Measurements from ENCODE around the gene ANTXR1.

DNA sequence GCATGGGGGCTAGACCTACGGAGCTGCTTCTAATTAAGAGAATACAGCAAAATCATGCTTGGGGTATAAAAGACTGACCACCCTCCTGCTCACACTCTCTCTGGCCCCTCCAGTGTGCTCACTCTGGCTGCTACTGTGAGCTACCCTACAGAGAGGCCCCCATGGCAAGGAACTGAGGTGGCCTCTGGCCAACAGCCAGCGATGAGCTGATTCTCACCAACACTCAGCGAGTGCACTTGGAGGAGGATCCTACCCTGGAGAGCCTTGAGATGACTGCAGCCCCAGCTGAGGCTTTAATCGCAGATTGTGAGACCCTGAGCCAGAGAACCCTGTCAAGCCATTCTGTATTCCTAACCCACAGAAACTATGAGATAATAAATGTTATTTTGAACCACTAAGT is 285.9 kb downstream of the ANTXR1 start:
- TF ChIP-seq, protein P1, sequence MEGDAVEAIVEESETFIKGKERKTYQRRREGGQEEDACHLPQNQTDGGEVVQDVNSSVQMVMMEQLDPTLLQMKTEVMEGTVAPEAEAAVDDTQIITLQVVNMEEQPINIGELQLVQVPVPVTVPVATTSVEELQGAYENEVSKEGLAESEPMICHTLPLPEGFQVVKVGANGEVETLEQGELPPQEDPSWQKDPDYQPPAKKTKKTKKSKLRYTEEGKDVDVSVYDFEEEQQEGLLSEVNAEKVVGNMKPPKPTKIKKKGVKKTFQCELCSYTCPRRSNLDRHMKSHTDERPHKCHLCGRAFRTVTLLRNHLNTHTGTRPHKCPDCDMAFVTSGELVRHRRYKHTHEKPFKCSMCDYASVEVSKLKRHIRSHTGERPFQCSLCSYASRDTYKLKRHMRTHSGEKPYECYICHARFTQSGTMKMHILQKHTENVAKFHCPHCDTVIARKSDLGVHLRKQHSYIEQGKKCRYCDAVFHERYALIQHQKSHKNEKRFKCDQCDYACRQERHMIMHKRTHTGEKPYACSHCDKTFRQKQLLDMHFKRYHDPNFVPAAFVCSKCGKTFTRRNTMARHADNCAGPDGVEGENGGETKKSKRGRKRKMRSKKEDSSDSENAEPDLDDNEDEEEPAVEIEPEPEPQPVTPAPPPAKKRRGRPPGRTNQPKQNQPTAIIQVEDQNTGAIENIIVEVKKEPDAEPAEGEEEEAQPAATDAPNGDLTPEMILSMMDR (IDR thresholded peaks at IDR 0.05) = no peak
- TF ChIP-seq EP300 (IDR thresholded peaks at IDR 0.05) (no peak), POLR2A (IDR thresholded peaks at IDR 0.05) (no peak)
